GM18861 (cell line): ENCODE results near the gene CMAS.
A peak's percentile ranks its signal among the peaks of the same experiment; 100 is the strongest.
"Not testable (repeated sequence)": the region's sequence is repeated elsewhere in the genome, so short reads cannot be mapped to it uniquely, and the experiment has no call there.

Experiments
- ATAC-seq: cut with Tn5 transposase; IDR thresholded peaks from one replicate; pipeline ENCODE4 v1.9.1; 2021; ENCODE audit not compliant: unreplicated experiment

Gene CMAS

DNA sequence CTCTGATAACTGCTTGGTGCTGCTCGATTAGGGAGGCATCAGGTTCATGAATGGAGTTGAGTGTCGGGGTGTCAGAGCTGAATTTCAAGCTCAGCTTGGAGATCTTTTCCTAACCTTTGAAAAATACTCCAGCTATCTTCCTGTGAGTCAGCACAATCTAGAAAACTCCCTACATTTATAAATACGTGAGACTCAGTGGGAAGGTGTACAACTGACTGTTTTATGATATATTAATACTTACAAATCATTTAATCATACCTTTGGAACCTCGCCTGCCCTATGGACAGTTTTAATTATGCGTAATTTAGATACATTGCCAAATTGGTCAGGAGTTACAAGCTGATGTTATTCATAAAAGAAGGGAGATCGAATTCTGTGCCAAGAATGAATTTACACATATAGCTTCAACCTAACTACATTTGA is 961 bp downstream of the CMAS start:
- no peak for ATAC-seq

GRCh38 chr12:22047494-22047893 is 1.5 kb downstream of the CMAS start:
- no peak for ATAC-seq

DNA sequence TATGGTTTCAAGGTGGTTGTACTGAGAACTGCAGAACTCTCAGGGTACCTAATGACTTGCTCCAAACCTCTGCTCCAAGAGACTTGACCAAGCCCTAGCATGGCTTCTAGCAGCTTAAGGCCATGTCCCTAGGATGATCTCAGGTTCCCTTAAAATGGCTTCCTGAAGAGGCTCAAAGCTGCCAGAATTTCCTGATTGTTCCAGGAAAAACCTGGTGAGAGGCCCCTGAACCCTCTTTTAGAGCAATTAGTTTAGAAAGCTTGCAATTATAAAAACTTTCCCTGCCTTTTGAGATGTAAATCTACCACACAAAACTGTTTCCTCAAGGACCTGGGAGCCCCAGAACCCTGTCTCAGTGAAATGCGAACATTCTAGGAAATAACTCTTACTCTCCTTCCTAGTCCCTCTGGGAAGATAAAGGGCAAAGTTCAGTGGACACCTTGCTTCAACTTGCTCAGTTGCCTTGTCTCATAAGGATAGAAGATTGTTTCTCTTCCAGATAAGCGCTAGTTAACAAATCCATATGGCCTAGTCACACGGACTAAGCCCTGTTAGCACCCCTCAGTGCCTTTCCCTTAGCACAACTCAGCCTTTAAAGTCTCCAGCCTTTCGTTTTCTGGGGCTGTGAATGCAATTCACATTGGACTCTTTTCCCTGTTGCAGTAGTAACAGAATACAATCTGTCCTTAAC is 2.5 kb downstream of the CMAS start:
- no peak for ATAC-seq

DNA sequence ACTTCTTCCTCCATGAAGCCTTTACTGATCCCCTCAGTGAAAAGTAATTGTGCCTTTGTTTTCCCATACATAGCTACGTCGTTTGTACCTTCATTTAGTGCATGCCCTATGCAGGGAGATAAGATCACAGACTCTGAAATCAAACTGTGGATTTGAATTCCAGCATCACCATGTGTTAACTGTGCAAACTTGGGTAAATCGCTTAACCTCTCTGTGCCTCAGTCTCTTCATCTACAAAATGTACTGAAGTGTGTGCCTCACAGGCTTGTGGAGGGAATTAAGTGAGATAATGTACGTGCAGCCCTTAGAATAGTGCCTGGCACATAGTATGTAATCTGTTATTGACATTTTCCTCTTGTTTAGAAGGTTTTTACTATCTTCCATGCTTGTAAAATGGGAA is 4.1 kb downstream of the CMAS start:
- no peak for ATAC-seq

DNA sequence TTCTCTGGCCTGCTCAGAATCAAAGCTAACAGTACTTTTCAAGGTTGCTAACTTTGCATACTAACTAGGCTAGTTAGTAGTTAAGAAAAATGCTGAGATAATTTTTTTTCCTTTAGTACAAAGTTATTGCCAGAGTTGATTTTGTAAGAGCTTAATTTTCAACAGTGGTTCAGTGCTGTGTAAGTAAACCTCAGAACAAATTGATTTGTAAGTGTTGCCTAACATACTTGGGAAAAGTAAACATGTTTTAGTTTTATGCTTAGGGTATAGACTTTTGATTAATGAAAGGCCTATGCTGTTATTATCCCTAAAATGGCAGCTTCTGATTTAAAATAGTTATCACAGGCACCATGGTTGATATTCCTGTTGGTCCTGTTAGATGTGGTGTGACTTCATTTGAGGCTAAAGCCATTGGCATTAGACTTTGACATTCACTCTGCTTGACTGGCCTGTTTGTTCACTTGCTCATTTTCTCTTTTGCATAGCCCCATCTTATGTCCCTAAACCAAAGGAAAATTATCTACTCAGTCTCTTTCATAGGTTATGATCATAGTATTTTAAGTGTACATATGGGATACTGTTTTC is 5.2 kb downstream of the CMAS start:
- ATAC-seq = no peak

DNA sequence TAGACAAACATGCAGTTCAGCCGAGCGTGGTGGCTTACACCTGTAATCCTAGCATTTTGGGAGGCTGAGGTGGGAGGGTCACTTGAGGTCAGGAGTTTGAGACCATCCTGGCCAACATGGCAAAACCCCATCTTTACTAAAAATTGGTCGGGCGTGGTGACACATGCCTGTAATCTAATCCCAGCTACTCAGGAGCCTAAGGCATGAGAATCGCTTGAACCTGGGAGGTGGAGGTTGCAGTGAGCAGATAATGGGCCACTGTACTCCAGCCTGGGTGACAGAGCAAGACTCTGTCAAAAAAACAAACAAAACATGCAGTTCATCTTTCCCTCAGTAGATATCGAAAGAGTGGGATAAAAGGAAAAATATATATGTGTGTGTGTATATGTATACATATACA is 7.0 kb downstream of the CMAS start:
- not testable (repeated sequence) for ATAC-seq

DNA sequence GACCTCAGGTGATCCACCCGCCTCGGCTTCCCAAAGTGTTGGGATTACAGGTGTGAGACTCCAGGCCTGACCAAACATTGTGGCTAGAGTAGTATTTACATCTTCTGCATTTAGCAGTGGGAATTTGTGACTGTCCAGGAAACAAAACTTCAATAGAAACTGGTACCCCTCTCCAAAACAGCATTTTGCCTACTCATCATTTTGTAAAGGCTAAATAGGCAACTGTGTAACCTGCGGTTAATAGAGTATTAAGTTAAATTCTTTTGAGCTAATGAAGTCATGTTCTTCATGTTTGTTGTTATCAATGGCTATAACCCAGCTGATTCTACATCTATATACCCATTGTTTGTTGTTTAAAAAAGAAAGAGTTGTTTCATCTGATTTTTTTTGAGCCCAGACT is 8.1 kb downstream of the CMAS start:
- ATAC-seq = no peak

- no peak for ATAC-seq
Observed at GRCh38 chr12:22056607-22057006, 10.6 kb downstream of the CMAS start.

DNA sequence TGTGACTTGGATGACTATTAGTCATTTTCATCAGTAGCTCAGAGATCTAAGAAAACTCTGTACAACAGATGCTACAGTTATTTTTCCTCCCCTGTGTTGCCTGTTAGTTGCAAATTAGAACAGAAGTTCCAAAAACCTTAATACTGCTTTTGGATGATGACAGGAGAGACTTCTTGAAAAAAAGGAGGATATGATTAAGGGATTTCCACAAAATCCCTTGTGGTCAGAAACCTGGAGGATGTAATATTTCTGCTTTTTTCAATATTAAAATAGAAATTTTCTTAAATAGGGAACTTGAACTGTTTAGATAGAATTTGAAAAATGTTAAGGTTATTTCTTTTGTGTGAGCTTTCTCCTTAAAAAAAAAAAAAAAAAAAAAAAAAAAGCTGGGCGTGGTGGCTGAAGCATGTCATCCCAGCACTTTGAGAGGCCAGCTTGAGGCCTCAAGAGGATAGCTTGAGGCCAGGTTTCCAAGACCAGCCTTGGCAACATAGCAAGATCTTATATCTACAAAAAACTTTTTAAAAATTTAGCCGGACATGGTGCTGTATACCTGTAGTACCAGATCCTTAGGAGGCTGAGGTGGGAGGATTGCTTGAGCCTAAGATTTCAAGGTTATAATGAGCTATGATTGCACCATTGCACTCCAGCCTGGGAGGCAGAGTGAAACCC is 14.1 kb downstream of the CMAS start:
- ATAC-seq = no peak

DNA sequence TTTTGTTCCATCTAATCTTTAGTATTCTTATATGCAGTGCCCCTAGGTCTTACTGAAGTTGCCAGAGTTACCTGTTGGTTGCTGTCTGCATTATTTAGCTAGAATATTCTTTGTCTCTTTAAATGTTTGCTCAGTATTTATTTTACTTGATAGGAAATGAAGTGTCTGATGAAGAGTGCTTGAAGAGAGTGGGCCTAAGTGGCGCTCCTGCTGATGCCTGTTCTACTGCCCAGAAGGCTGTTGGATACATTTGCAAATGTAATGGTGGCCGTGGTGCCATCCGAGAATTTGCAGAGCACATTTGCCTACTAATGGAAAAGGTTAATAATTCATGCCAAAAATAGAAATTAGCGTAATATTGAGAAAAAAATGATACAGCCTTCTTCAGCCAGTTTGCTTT is 18.9 kb downstream of the CMAS start:
- ATAC-seq = no peak

- no peak for ATAC-seq
Observed at GRCh38 chr12:22066310-22066709, 20.3 kb downstream of the CMAS start.

- ATAC-seq = no peak
Observed at GRCh38 chr12:22069851-22070250, 23.8 kb downstream of the CMAS start.

DNA sequence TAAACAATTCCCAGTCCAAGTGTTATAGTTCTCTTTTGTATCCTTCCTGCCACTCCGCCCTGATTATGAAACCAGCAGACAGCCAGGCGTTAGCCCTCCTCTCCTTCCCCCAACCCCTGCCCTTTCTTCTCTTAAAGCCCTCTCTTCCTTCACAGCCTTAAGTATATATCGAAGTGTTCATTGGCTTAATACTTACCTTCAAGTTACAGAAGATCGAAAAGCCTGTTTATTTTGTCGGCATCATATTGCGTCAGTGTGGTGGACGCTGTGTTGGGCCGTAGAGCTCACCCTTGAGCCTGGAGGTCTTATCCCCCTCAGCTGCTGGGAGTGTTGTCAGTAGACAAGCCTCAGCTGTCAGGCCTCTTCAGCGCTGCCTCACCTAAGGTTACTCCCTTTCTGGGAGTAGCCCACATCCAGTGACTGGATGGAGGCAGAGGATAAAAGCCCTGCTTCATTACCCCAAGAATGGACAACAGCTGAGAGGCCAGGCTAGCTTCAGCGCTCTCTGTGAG is 36.2 kb downstream of the CMAS start:
- ATAC-seq = no peak

- ATAC-seq = no peak
Observed at GRCh38 chr12:22083167-22083566, 37.1 kb downstream of the CMAS start.

DNA sequence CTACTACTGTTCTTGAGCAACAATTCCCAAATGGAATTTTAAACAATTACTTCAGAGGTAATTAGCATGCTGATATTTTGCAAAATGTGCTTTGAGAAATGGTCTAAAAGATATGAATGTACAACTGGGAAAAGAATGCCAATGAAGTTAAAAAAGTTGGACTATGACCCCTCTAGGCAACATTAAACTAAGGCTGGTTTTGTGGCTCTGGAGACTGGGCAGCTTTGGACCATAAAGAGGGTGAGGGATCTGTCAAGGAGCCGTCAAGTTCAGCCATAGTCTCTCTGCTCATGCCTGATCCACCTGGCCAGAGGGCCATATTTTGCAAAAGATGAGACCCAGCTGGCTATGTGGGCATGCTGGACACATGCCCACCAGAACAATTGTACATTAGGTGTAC is 38.8 kb downstream of the CMAS start:
- ATAC-seq = no peak

DNA sequence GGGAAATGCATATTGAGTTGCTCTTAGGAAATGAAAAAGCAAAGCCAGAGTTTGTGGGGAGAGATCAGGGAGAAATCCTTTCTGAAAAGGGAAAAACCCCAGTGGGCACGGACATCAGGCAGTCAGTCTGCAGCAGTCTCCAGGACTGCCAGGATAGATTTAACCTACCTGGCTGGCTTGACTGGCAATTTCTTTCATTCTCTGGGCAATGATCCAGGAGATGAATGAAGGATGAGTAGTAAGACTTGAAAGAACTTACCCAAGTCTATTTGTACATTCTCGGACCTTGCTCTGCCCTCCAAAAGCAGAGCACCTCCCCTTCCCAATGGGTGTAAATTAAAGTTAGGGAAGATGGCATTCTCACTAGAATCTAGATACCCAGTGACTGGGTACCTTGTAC is 42.9 kb downstream of the CMAS start:
- no peak for ATAC-seq

DNA sequence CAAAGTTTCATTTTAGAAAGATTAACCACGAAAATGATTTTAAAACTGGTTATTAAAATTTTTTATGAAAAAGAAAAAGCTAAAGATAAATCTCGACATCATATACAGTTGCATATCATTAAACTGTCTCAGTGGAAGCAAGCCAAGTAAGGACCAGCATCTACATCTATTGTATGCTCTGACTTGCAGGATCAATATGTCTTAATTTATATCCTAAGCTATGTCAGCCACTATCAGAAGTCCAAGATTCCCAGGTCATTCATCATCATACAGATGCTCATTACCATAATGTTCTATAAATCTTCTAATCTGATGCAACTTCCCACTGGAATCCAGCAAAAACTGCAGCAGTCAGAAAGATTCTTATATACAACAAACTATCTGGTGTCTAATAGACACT is 43.5 kb downstream of the CMAS start:
- no peak for ATAC-seq

DNA sequence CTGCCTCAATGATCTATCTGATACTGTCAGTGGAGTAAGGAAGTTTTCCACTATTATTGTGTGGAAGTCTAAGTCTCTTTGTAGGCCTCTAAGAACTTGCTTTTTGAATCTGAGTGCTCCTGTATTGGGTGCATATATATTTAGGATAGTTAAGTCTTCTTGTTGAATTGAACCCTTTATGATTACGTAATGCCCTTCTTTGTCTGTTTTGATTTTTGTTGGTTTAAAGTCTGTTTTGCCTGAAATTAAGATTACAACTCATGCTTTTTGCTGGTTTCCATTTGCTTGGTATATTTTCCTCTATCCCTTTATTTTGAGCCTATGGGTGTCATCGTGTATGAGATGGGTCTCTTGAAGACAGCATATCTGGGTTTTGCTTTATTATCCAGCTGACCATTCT is 53.0 kb downstream of the CMAS start:
- not testable (repeated sequence) for ATAC-seq

GRCh38 chr12:22100958-22101748 is 55.1 kb downstream of the CMAS start:
- ATAC-seq = peak; percentile 76

DNA sequence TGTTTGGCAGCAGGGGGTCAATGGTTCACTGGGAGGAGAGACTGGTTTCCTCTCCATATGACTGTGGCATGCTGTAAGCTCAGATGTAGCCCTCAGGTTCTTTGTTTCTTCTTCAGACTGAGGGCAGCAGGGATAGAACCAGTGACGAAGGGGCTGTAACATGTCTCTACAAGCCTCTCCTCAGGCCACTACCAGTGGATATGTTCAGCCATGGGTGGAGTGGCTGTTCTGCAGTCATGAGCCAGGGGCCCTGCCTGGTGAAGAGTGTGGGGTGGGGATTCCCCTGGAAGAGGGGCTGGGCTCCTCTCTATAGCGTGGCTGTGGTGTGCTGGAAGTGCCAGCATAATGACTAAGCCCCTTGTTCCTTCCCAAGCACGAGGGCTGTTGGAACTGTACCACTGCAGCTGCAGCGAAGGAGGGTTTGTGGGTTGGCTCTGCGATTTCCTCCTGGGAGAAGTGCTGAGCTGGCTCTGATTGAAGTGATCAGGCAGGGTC is 55.8 kb downstream of the CMAS start:
- peak; percentile 34 for ATAC-seq

DNA sequence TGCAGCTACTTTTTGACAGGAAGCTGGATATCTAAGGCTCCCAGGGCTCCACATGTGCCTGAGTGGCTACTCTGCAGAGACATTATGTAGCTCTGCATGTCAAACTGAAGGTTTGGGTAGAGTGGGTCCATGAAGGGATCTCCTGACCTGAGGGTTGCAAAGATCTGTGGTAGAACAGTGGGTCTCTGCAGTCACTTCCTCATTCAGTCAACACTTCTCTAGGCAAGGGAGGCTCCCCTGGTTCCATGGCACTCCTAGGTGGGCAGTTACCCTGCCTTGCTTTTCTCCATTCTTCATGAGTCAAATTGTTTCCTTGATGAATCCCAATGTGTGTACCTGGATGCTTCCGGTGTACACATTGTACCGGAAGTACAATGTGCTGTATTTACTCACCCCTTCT is 57.4 kb downstream of the CMAS start:
- no peak for ATAC-seq
